ENCODE measurements around the gene NCEH1. TPM values are rescaled to one million over a fixed set of nuclear protein-coding genes. Genes with fewer than 3 reads are reported as not detected.

NCEH1 gene
- polyA plus RNA-seq, 6 donors from 2014 or later = 2.2 to 10.1 (median 5.0) TPM

- Mint-ChIP-seq H3K36me3 (no peaks in the 10 kb centered on the region), H3K27ac (no peak overlapping the region), H3K27me3 (no peaks in the 10 kb centered on the region), H3K4me3 (no peak overlapping the region), H3K9me3 (no peaks in the 10 kb centered on the region), H3K4me1 (peaks cover 16 to 38% (median 36%) of the 10 kb centered on the region in 3 donors)
- DNase-seq (no peak), ATAC-seq (ENCODE audit: low read depth in 2 of 2) (no peak)
Observed at GRCh38 chr3:172582712-172583111, 128.2 kb downstream of the NCEH1 start.

- Mint-ChIP-seq H3K36me3 (peaks cover 0 to 5% of the 10 kb centered on the region in 2 donors), H3K9me3 (peaks cover 0 to 1% (median 0%) of the 10 kb centered on the region in 7 donors), H3K27ac (peak overlapping the region in 1 of 6 donors; percentile 44), H3K4me3 (no peak overlapping the region), H3K4me1 (peaks cover 19 to 43% (median 38%) of the 10 kb centered on the region in 3 donors), H3K27me3 (no peaks in the 10 kb centered on the region)
- DNase-seq (no peak), ATAC-seq (ENCODE audit: low read depth in 2 of 2) (no peak)
Observed at GRCh38 chr3:172581757-172582166, 129.1 kb downstream of the NCEH1 start.

- peaks cover 19 to 43% (median 38%) of the 10 kb centered on the region in 3 donors for H3K4me1 Mint-ChIP-seq
- no peak for DNase-seq
- H3K4me3 Mint-ChIP-seq = peak overlapping the region in 2 of 8 donors; percentile 21 to 57
- peaks cover 0 to 5% of the 10 kb centered on the region in 2 donors for H3K36me3 Mint-ChIP-seq
- peak overlapping the region in 1 of 6 donors; percentile 76 for H3K27ac Mint-ChIP-seq
- peaks cover 0 to 1% (median 0%) of the 10 kb centered on the region in 7 donors for H3K9me3 Mint-ChIP-seq
- no peaks in the 10 kb centered on the region for H3K27me3 Mint-ChIP-seq
- ATAC-seq (ENCODE audit: low read depth in 2 of 2) = no peak
Observed at GRCh38 chr3:172580680-172581401, 130.0 kb downstream of the NCEH1 start.

Other genes starting within 250 kb of the NCEH1 start
- 10 to 100 TPM; 26.6 to 67.1 (median 39.4) TPM for gene TNFSF10, start 187.6 kb downstream of the NCEH1 start, polyA plus RNA-seq (ENCODE audit: low read depth in 6 of 6)
- 1 to 10 TPM; 1.2 to 8.5 (median 2.1) TPM for gene ECT2, start 39.7 kb upstream of the NCEH1 start, polyA plus RNA-seq (ENCODE audit: low read depth in 6 of 6)

All from naive B cell (primary cell).